ENCODE data around the gene CRIP2.

The CRIP2 gene

GRCh38 chr14:105491366-105491973, 16.8 kb downstream of the CRIP2 start:
- no peak for DNase-seq (ENCODE audit: extremely low read depth, low read depth)
- no peak for TF ChIP-seq CTCF (IDR thresholded peaks at IDR 0.05; ENCODE audit: low read depth, low read length)

- TF ChIP-seq CTCF (IDR thresholded peaks at IDR 0.05; ENCODE audit: low read depth, low read length): no peak
- DNase-seq (ENCODE audit: extremely low read depth, low read depth): no peak
Measured at GRCh38 chr14:105492031-105492970, 17.7 kb downstream of the CRIP2 start.

GRCh38 chr14:105492971-105493871, 18.6 kb downstream of the CRIP2 start:
- no peak for DNase-seq (ENCODE audit: extremely low read depth, low read depth)
- no peak for TF ChIP-seq CTCF (IDR thresholded peaks at IDR 0.05; ENCODE audit: low read depth, low read length)

GRCh38 chr14:105493921-105494605, 19.4 kb downstream of the CRIP2 start:
- no peak for TF ChIP-seq CTCF (IDR thresholded peaks at IDR 0.05; ENCODE audit: low read depth, low read length)
- DNase-seq (ENCODE audit: extremely low read depth, low read depth): no peak

GRCh38 chr14:105494606-105494929, 19.9 kb downstream of the CRIP2 start:
- DNase-seq (ENCODE audit: extremely low read depth, low read depth): no peak
- no peak for TF ChIP-seq CTCF (IDR thresholded peaks at IDR 0.05; ENCODE audit: low read depth, low read length)

GRCh38 chr14:105495101-105495989, 20.7 kb downstream of the CRIP2 start:
- DNase-seq (ENCODE audit: extremely low read depth, low read depth): no peak
- no peak for TF ChIP-seq CTCF (IDR thresholded peaks at IDR 0.05; ENCODE audit: low read depth, low read length)
